Stomach smooth muscle (tissue), 2 donors: ENCODE results near the gene ISG20.
A peak's percentile ranks its signal among the peaks of the same experiment; 100 is the strongest.

ENCODE experiments used
- H3K27ac ChIP-seq: one replicate; pipeline ENCODE4 v1.7.0; 2013; ENCODE audit warnings: mild to moderate bottlenecking, low read length, inconsistent platforms
- H3K27me3 ChIP-seq, 2 donors: one replicate each; pipeline ENCODE4 v1.7.0; 2013; ENCODE audit warnings: low read length in 2 of 2; ENCODE audit not compliant: insufficient read depth in 2 of 2, control insufficient read depth in 1 of 2
- H3K36me3 ChIP-seq, 2 donors: one replicate each; pipeline ENCODE4 v1.7.0; 2013; ENCODE audit warnings: low read length in 2 of 2; ENCODE audit not compliant: control insufficient read depth in 2 of 2, insufficient read depth in 2 of 2
- H3K4me1 ChIP-seq: one replicate; pipeline ENCODE4 v1.7.0; 2013; ENCODE audit warnings: low read length; ENCODE audit not compliant: control insufficient read depth, insufficient read depth
- H3K4me3 ChIP-seq, 2 donors: one replicate each; pipeline ENCODE4 v1.7.0; 2013; ENCODE audit warnings: low read length in 2 of 2
- H3K9ac ChIP-seq, 2 donors: one replicate each; pipeline ENCODE4 v1.7.0; 2013; ENCODE audit warnings: low read length in 2 of 2, mild to moderate bottlenecking in 1 of 2
- H3K9me3 ChIP-seq, 2 donors: one replicate each; pipeline ENCODE4 v1.7.0; 2013; ENCODE audit warnings: low read length in 2 of 2; ENCODE audit not compliant: control insufficient read depth in 2 of 2
- donor health status: healthy.
- donor health status: Pancreatic carcinoma.

Gene ISG20

GRCh38 chr15:88619796-88620195, 19.0 kb upstream of the ISG20 start:
- Histone ChIP-seq H3K27ac (no peak overlapping the region), H3K36me3 (no peaks in the 10 kb centered on the region), H3K9me3 (no peaks in the 10 kb centered on the region), H3K4me1 (peaks cover 35% of the 10 kb centered on the region), H3K9ac (no peak overlapping the region), H3K27me3 (peaks cover 0 to 2% of the 10 kb centered on the region in 2 donors), H3K4me3 (no peak overlapping the region)

DNA sequence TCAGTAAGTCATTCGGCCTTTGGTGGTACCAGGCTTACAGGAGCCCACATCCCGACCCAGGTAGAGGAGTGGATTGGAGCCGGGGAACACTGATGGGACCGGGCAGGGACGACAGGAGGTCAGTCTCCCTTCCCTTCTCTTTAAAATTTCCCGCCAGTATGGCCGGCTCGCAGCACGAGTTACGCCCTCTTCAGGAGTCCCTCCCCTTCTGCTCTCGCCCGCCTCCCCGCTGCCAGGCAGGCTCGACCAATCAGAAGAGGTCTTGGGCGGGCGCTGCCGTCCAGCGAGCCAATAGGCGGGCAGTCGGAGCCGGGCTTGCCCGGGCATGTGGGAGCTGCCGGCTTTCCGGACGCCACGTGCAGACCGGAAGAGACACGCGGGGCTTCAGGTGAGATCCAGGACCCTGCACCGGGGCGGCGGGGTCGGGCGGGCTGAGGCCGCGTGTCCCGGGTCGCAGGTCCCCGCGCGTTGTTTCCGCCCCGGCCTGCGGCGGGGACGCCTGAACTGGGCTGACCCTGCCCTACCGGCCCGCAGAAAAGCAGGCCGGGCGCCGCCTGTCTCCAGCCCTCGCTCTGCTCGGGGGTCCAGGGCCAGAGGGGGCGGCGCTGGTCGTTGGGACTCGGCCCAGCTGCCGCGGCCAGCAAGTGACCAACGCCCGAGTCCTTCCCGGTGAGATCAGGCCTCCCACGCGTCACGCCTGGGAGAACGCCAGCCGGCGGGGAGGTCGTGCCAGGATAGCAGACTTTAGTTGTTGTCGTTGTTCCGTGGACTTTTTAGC, 17.6 kb upstream of the ISG20 start, which contains the start of gene AEN:
Gene AEN, plus strand, starts transcription at position 346 of the 778 bp plus-strand sequence. CDS start 4,870 bp downstream, outside the sequence.
- Histone ChIP-seq H3K36me3 (peaks cover 0 to under 1% of the 10 kb centered on the region in 2 donors), H3K9me3 (no peaks in the 10 kb centered on the region), H3K9ac (peak within 1 kb of the TSS; percentile 80 to 91), H3K27me3 (no peaks in the 10 kb centered on the region), H3K4me3 (peak within 1 kb of the TSS; percentile 84 to 97), H3K4me1 (peaks cover 35% of the 10 kb centered on the region), H3K27ac (peak within 1 kb of the TSS; percentile 74)

- Histone ChIP-seq H3K36me3 (peaks cover 3 to 7% of the 10 kb centered on the region in 2 donors), H3K27ac (peak overlapping the region; percentile 74), H3K4me3 (peak overlapping the region; percentile 84 to 97), H3K9me3 (no peaks in the 10 kb centered on the region), H3K27me3 (no peaks in the 10 kb centered on the region), H3K4me1 (peaks cover 35% of the 10 kb centered on the region), H3K9ac (peak overlapping the region; percentile 80 to 91)
Observed at GRCh38 chr15:88621789-88622604, 16.8 kb upstream of the ISG20 start.

- Histone ChIP-seq H3K27me3 (no peaks in the 10 kb centered on the region), H3K4me1 (peaks cover 35% of the 10 kb centered on the region), H3K27ac (peak overlapping the region; percentile 74), H3K9me3 (no peaks in the 10 kb centered on the region), H3K9ac (peak overlapping the region; percentile 80 to 91), H3K4me3 (peak overlapping the region; percentile 84 to 97), H3K36me3 (peaks cover 4 to 8% of the 10 kb centered on the region in 2 donors)
Observed at GRCh38 chr15:88622605-88622975, 16.2 kb upstream of the ISG20 start.

DNA sequence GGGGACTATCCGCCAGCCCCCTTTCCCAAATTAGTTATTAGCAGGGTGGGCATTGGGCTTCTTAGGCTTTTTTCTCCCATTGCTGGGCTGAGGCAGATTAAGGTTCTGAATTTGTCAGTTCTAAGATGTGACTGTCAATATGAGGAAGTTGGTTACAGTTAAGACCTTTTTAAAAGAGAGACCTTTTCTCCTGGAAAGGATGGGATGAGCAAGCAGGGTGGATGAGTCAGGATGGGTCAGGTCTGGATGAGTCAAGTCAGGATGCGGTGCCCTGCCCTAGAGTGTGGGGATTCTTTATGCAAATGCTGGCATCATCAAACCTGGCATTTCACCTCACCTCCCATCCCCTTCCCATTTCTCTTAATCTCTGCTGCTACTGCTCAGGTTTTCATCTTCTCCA, 15.8 kb upstream of the ISG20 start:
- peak overlapping the region; percentile 13 to 91 for H3K9ac ChIP-seq
- H3K27ac ChIP-seq, result no peak overlapping the region
- H3K36me3 ChIP-seq, result peaks cover 4 to 10% of the 10 kb centered on the region in 2 donors
- H3K9me3 ChIP-seq, result no peaks in the 10 kb centered on the region
- H3K4me3 ChIP-seq, result peak overlapping the region; percentile 84 to 97
- no peaks in the 10 kb centered on the region for H3K27me3 ChIP-seq
- peaks cover 35% of the 10 kb centered on the region for H3K4me1 ChIP-seq

DNA sequence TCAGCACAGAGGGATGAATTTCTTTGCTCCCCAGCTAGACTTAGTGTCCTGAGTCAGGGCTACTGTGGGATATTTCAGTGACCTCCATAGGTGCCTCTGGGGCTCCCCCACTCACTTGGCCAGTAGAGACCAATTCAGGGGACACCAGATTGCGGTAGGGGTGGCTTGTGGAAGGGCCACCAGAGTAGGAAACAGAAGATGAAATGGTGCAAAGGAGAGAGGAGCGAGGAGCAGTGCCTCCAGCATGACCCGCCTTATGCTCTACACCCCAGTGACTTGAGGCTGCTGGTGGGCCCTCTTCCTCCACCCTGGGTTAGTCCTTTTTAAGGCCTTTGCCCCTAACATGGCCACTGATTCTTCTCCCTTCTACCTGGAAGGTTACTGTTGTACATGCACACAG, 15.2 kb upstream of the ISG20 start:
- H3K4me1 ChIP-seq, result peaks cover 35% of the 10 kb centered on the region
- H3K9ac ChIP-seq, result peak overlapping the region in 1 of 2 donors; percentile 30
- H3K4me3 ChIP-seq, result no peak overlapping the region
- no peaks in the 10 kb centered on the region for H3K9me3 ChIP-seq
- H3K36me3 ChIP-seq, result peaks cover 6 to 11% of the 10 kb centered on the region in 2 donors
- no peaks in the 10 kb centered on the region for H3K27me3 ChIP-seq
- no peak overlapping the region for H3K27ac ChIP-seq

GRCh38 chr15:88624156-88624970, 14.5 kb upstream of the ISG20 start:
- Histone ChIP-seq H3K27me3 (no peaks in the 10 kb centered on the region), H3K9ac (peak overlapping the region in 1 of 2 donors; percentile 13), H3K27ac (no peak overlapping the region), H3K4me3 (no peak overlapping the region), H3K36me3 (peaks cover 11 to 12% of the 10 kb centered on the region in 2 donors), H3K9me3 (no peaks in the 10 kb centered on the region), H3K4me1 (peaks cover 35% of the 10 kb centered on the region)

- H3K36me3 ChIP-seq, result peaks cover 17 to 18% of the 10 kb centered on the region in 2 donors
- H3K27me3 ChIP-seq, result no peaks in the 10 kb centered on the region
- H3K9me3 ChIP-seq, result no peaks in the 10 kb centered on the region
- peaks cover 35% of the 10 kb centered on the region for H3K4me1 ChIP-seq
- H3K27ac ChIP-seq, result no peak overlapping the region
- no peak overlapping the region for H3K9ac ChIP-seq
- H3K4me3 ChIP-seq, result no peak overlapping the region
Observed at GRCh38 chr15:88624971-88625490, 13.8 kb upstream of the ISG20 start.

GRCh38 chr15:88625943-88626741, 12.7 kb upstream of the ISG20 start:
- Histone ChIP-seq H3K27ac (no peak overlapping the region), H3K4me3 (no peak overlapping the region), H3K4me1 (peaks cover 28% of the 10 kb centered on the region), H3K9ac (no peak overlapping the region), H3K27me3 (no peaks in the 10 kb centered on the region), H3K9me3 (no peaks in the 10 kb centered on the region), H3K36me3 (peaks cover 22 to 23% of the 10 kb centered on the region in 2 donors)
